Small intestine (tissue), 7 donors: ENCODE measurements around the gene SMYD3. TPM values are rescaled to one million over a fixed set of nuclear protein-coding genes. Genes with fewer than 3 reads are reported as not detected.

Source experiments
- DNase-seq, 2 donors: peaks; one replicate each; pipeline versions ENCODE4 v3.0.0 to v3.0.0-alpha.2; 2013
- FAIRE-seq: peaks from 2 replicates; lab custom pipeline; 2012; peaks lifted over from hg19 to GRCh38; lab: Jason Lieb, UNC
- H3K27ac ChIP-seq, 3 donors: one replicate each; pipeline ENCODE4 v1.5.1; 2013; ENCODE audit warnings: low read length in 2 of 3, mild to moderate bottlenecking in 2 of 3, control low read depth in 1 of 3, inconsistent platforms in 1 of 3, low read depth in 1 of 3, moderate library complexity in 1 of 3
- H3K27me3 ChIP-seq, 3 donors: one replicate each; pipeline ENCODE4 v1.6.1; 2013; ENCODE audit warnings: low read length in 3 of 3, inconsistent platforms in 1 of 3; ENCODE audit not compliant: control insufficient read depth in 3 of 3, insufficient read depth in 3 of 3
- H3K36me3 ChIP-seq, 3 donors: one replicate each; pipeline ENCODE4 v1.6.1; 2013; ENCODE audit warnings: low read length in 3 of 3, inconsistent platforms in 1 of 3, low read depth in 1 of 3, mild to moderate bottlenecking in 1 of 3, moderate library complexity in 1 of 3; ENCODE audit not compliant: control insufficient read depth in 3 of 3, insufficient read depth in 2 of 3
- H3K4me1 ChIP-seq, 3 donors: one replicate each; pipeline ENCODE4 v1.6.1; 2013; ENCODE audit warnings: low read length in 2 of 3, inconsistent platforms in 1 of 3, low read depth in 1 of 3, mild to moderate bottlenecking in 1 of 3, moderate library complexity in 1 of 3; ENCODE audit not compliant: control insufficient read depth in 3 of 3, insufficient read depth in 2 of 3
- H3K4me3 ChIP-seq, 3 donors: one replicate each; pipeline ENCODE4 v1.5.1; 2013; ENCODE audit warnings: low read length in 3 of 3, control low read depth in 1 of 3, inconsistent platforms in 1 of 3, low read depth in 1 of 3, mild to moderate bottlenecking in 1 of 3, moderate library complexity in 1 of 3
- H3K9me3 ChIP-seq, 2 donors: one replicate each; pipeline ENCODE4 v1.6.1; 2013; ENCODE audit warnings: low read depth in 1 of 2, low read length in 1 of 2; ENCODE audit not compliant: control insufficient read depth in 2 of 2, insufficient read depth in 1 of 2
- WGBS, 3 donors: extraction: QIAGEN DNeasy Blood & Tissue Kit; methylation state at CpG; one replicate each; pipeline ENCODE4 v1.1.7; 2013; 5-methylcytosine and 5-hydroxymethylcytosine counted together
- polyA plus RNA-seq, 4 donors: library from polyadenylated mRNA; stranded (reverse) in 3 of 4; unstranded in 1 of 4; fragments of 200-250 nt in 3 of 4; fragments of 120-200 nt in 1 of 4; gene quantifications; one replicate each; pipeline versions ENCODE4 v1.2.1 to v1.2.3, GENCODE V29; 2013
- donor health status: healthy with polysubstance abuse.
- donor health status: control.
- donor health status: control.
- donor health status: Bipolar disorder and iron deficiency.
- donor health status: healthy.

Gene SMYD3
- polyA plus RNA-seq, 4 donors = 5.4 to 10.1 (median 8.5) TPM

GRCh38 chr1:246537887-246538286, 30.8 kb upstream of the SMYD3 start:
- DNase-seq (peak; percentile 12 to 69), FAIRE-seq (no peak)
- Histone ChIP-seq H3K9me3 (no peaks in the 10 kb centered on the region), H3K4me1 (no peaks in the 10 kb centered on the region), H3K27me3 (no peaks in the 10 kb centered on the region), H3K4me3 (no peak overlapping the region), H3K36me3 (peaks cover 3 to 13% (median 5%) of the 10 kb centered on the region in 3 donors), H3K27ac (no peak overlapping the region)
- 24 to 73% (median 52%) methylated on average over 3 of the region's 3 CpGs for WGBS, 3 donors

GRCh38 chr1:246537441-246537840, 30.4 kb upstream of the SMYD3 start:
- H3K4me3 ChIP-seq = no peak overlapping the region
- WGBS, 3 donors = 81 to 83% (median 82%) methylated on average over 7 of the region's 7 CpGs

GRCh38 chr1:246534114-246534513, 27.0 kb upstream of the SMYD3 start:
- Histone ChIP-seq H3K27ac (no peak overlapping the region), H3K27me3 (peaks cover 0 to 2% (median 2%) of the 10 kb centered on the region in 3 donors), H3K9me3 (peaks cover 0 to 19% of the 10 kb centered on the region in 2 donors), H3K4me3 (no peak overlapping the region), H3K4me1 (no peaks in the 10 kb centered on the region), H3K36me3 (peaks cover 0 to 2% (median 0%) of the 10 kb centered on the region in 3 donors)
- no peak for DNase-seq
- FAIRE-seq = no peak
- 70 to 84% (median 82%) methylated on average over 1 of the region's 1 CpG for WGBS, 3 donors

More at GRCh38 chr1:246537441-246537840, 30.4 kb upstream of the SMYD3 start:
- Histone ChIP-seq H3K36me3 (peaks cover 3 to 11% (median 5%) of the 10 kb centered on the region in 3 donors), H3K4me1 (no peaks in the 10 kb centered on the region), H3K27ac (no peak overlapping the region), H3K27me3 (peaks cover 0 to 2% (median 0%) of the 10 kb centered on the region in 3 donors), H3K9me3 (no peaks in the 10 kb centered on the region)
- no peak for FAIRE-seq
- DNase-seq = no peak

GRCh38 chr1:246533371-246533905, 26.4 kb upstream of the SMYD3 start:
- H3K4me1 ChIP-seq = no peaks in the 10 kb centered on the region
- FAIRE-seq (no peak), DNase-seq (no peak)
- H3K9me3 ChIP-seq = peaks cover 0 to 19% of the 10 kb centered on the region in 2 donors
- H3K4me3 ChIP-seq = no peak overlapping the region
- H3K27me3 ChIP-seq = peaks cover 0 to 2% (median 2%) of the 10 kb centered on the region in 3 donors
- no peak overlapping the region for H3K27ac ChIP-seq
- no peaks in the 10 kb centered on the region for H3K36me3 ChIP-seq
- WGBS, 3 donors = 85 to 97% (median 90%) methylated on average over 2 of the region's 2 CpGs

GRCh38 chr1:246532519-246532918, 25.4 kb upstream of the SMYD3 start:
- peaks cover 0 to 2% (median 2%) of the 10 kb centered on the region in 3 donors for H3K27me3 ChIP-seq
- WGBS, 3 donors = 32 to 50% (median 44%) methylated on average over 1 of the region's 1 CpG
- H3K36me3 ChIP-seq = no peaks in the 10 kb centered on the region
- H3K4me1 ChIP-seq = no peaks in the 10 kb centered on the region
- no peak overlapping the region for H3K4me3 ChIP-seq
- peaks cover 0 to 19% of the 10 kb centered on the region in 2 donors for H3K9me3 ChIP-seq
- H3K27ac ChIP-seq = no peak overlapping the region
- DNase-seq (peak in 1 of 2 donors; percentile 9), FAIRE-seq (no peak)

- Histone ChIP-seq H3K4me1 (no peaks in the 10 kb centered on the region), H3K27me3 (peaks cover 0 to 2% (median 2%) of the 10 kb centered on the region in 3 donors), H3K36me3 (no peaks in the 10 kb centered on the region), H3K27ac (no peak overlapping the region), H3K4me3 (no peak overlapping the region), H3K9me3 (peaks cover 0 to 19% of the 10 kb centered on the region in 2 donors)
- DNase-seq (no peak), FAIRE-seq (no peak)
- WGBS, 3 donors = 66 to 78% (median 67%) methylated on average over 2 of the region's 2 CpGs
Measured at GRCh38 chr1:246530482-246530881, 23.4 kb upstream of the SMYD3 start.

GRCh38 chr1:246528933-246529731, 22.1 kb upstream of the SMYD3 start:
- H3K4me1 ChIP-seq = no peaks in the 10 kb centered on the region
- no peak overlapping the region for H3K4me3 ChIP-seq
- H3K9me3 ChIP-seq = peaks cover 0 to 19% of the 10 kb centered on the region in 2 donors
- peaks cover 0 to 2% (median 2%) of the 10 kb centered on the region in 3 donors for H3K27me3 ChIP-seq
- FAIRE-seq (no peak), DNase-seq (no peak)
- H3K27ac ChIP-seq = no peak overlapping the region
- no peaks in the 10 kb centered on the region for H3K36me3 ChIP-seq
- WGBS, 3 donors = 76 to 81% (median 77%) methylated on average over 8 of the region's 8 CpGs

GRCh38 chr1:246527402-246528088, 20.5 kb upstream of the SMYD3 start:
- H3K4me3 ChIP-seq = no peak overlapping the region
- H3K4me1 ChIP-seq = no peaks in the 10 kb centered on the region
- H3K27ac ChIP-seq = no peak overlapping the region
- no peak for DNase-seq
- WGBS, 3 donors = 26 to 49% (median 43%) methylated on average over 5 of the region's 5 CpGs
- no peaks in the 10 kb centered on the region for H3K36me3 ChIP-seq
- no peak for FAIRE-seq
- peaks cover 0 to 2% (median 0%) of the 10 kb centered on the region in 3 donors for H3K27me3 ChIP-seq
- H3K9me3 ChIP-seq = peaks cover 0 to 19% of the 10 kb centered on the region in 2 donors
